Activated CD4-positive, alpha-beta T cell treated with anti-CD3 and anti-CD28 coated beads for 36 hours (primary cell): ENCODE measurements around the gene SERPINC1. TPM values are rescaled to one million over a fixed set of nuclear protein-coding genes. Genes with fewer than 3 reads are reported as not detected.
"Not testable (repeated sequence)": the region's sequence is repeated elsewhere in the genome, so short reads cannot be mapped to it uniquely, and the experiment has no call there.

Experiments used
- ATAC-seq: fragments of 200-7000 bp; cut with Tn5 transposase; one replicate; pipeline ENCODE4 v1.10.0; 2021; ENCODE audit warnings: mild to moderate bottlenecking, moderate library complexity
- CTCF ChIA-PET: fragments of 350-600 bp; sonication (Branson Sonifier 250); formaldehyde crosslinking; loops from one replicate; lab custom pipeline; 2021; ENCODE audit warnings: antibody characterized with exemption; lab: Charles Lee
- POLR2A ChIA-PET: fragments of 350-600 bp; sonication (Branson Sonifier 250); formaldehyde crosslinking; loops from one replicate; lab custom pipeline; 2021; ENCODE audit warnings: antibody characterized with exemption, inconsistent platforms; lab: Charles Lee
- DNase-seq: peaks from one replicate; pipeline ENCODE4 v3.0.0-alpha.2; 2020
- H3K27ac Mint-ChIP-seq: one replicate; pipeline ENCODE4 v1.8.0; 2021; ENCODE audit warnings: mixed read lengths
- H3K27me3 Mint-ChIP-seq: one replicate; pipeline ENCODE4 v1.8.0; 2021; ENCODE audit warnings: mixed read lengths
- H3K36me3 Mint-ChIP-seq: one replicate; pipeline ENCODE4 v1.8.0; 2021; ENCODE audit warnings: low read depth, mixed read lengths
- H3K4me1 Mint-ChIP-seq: one replicate; pipeline ENCODE4 v1.8.0; 2021; ENCODE audit warnings: mixed read lengths
- H3K4me3 Mint-ChIP-seq: one replicate; pipeline ENCODE4 v1.8.0; 2021; ENCODE audit warnings: mild to moderate bottlenecking, moderate library complexity, mixed read lengths
- H3K9me3 Mint-ChIP-seq: one replicate; pipeline ENCODE4 v1.8.0; 2021; ENCODE audit warnings: low read depth, mixed read lengths
- intact Hi-C, 2 experiments: fragments of 100-400 bp; cut with DNase I in 1 of 2; cut with micrococcal nuclease in 1 of 2; formaldehyde crosslinking; loops; one replicate each; pipeline versions ENCODE4 v1.14.2 to v1.15.1; 2022 to 2024; cut with DNase I, micrococcal nuclease
- total RNA-seq, 2 experiments: library from RNA; stranded (reverse); gene quantifications; one replicate each; pipeline ENCODE4 v1.2.3, GENCODE V29; 2021

SERPINC1 gene
- total RNA-seq: under 1 TPM in 1 of 2 experiments, not detected in 1; 0.25 TPM

DNA sequence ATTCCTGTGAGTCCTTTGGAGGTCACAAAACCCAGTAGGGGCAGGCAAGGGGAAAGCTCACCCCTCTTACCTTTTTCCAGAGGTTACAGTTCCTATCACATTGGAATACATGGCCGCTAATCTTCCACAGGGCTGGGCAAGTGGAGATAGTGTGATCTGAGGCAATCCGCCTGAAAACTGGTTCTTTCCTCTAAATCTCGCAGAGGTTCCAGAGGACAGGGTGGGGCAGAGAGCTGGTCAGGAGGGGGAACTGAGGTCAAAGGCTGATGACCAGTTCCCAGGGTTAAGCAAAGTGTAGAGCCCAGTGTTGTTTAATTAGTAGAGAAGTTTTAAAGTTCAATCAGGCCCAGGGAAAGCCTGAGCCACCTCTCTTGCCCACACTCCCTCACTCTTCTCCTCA is at the start of gene SERPINC1:
Gene SERPINC1, minus strand, starts transcription at position 179 of the 400 bp plus-strand sequence. Its CDS starts 68 bp downstream, at position 111.
- DNase-seq (no peak), ATAC-seq (no peak)
- Mint-ChIP-seq H3K4me1 (no peaks in the 10 kb centered on the region), H3K9me3 (no peaks in the 10 kb centered on the region), H3K27me3 (no peaks in the 10 kb centered on the region), H3K36me3 (no peaks in the 10 kb centered on the region), H3K27ac (no peak within 1 kb of the TSS), H3K4me3 (no peak within 1 kb of the TSS)
- CTCF ChIA-PET: interaction anchor here (0.5 kb wide), 1 partner anchor 21 kb away, joined by 3 read pairs; no protein-coding TSS in a partner anchor
- intact Hi-C loops: no loop called here
- POLR2A ChIA-PET: no interaction called here

DNA sequence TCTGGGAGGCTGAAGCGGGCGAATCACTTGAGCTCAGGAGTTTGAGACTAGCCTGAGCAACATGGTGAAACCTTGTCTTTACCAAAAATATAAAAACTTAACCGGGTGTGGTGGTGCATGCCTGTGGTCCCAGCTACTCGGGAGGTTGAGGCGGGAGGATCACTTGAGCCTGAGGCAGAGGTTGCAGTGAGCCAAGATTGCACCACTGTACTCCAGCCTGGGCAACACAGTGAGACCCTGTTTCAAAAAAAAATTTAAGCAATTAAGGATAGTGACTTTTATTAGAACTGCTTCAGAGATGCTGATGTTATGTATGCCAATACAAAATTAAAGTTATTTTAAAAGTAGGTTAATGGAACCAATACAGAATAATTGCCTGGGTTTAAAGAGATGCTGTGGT is 48.8 kb upstream of the SERPINC1 start:
- CTCF ChIA-PET: interaction anchor here (0.7 to 0.9 kb wide), 2 partner anchors 39 to 132 kb away, joined by 3 to 5 read pairs; no protein-coding TSS in a partner anchor
- H3K4me1 Mint-ChIP-seq, DNase-seq, H3K27me3 Mint-ChIP-seq, H3K4me3 Mint-ChIP-seq, intact Hi-C loops, ATAC-seq, H3K27ac Mint-ChIP-seq, H3K9me3 Mint-ChIP-seq: not testable (repeated sequence)
- POLR2A ChIA-PET: interaction anchor here (0.6 kb wide), 1 partner anchor 249 kb away, joined by 3 read pairs; no protein-coding TSS in a partner anchor
- H3K36me3 Mint-ChIP-seq: peaks cover 27% of the 10 kb centered on the region

DNA sequence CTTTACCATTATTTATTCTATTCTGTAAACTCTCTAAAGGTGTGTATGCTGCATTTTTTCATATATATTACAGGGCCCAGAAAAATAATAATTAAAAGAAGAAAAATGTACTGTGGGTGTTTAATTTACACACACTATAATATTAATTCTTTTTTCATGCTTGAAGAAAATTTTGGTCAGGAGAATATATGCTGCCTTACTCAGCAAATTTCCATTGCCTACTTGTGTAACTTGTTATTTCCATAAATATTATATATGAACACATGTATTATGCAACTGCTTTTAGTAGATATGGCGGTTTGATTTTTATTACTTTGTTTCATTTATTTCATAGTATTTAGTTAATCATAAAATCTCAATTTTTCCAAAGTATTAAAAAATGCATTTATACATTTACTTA is 46.4 kb upstream of the SERPINC1 start:
- Mint-ChIP-seq H3K27ac (no peak overlapping the region), H3K9me3 (no peaks in the 10 kb centered on the region), H3K36me3 (peaks cover 29% of the 10 kb centered on the region), H3K27me3 (no peaks in the 10 kb centered on the region), H3K4me3 (no peak overlapping the region), H3K4me1 (no peaks in the 10 kb centered on the region)
- CTCF ChIA-PET: interaction anchor here (0.6 to 2.0 kb wide), 2 partner anchors 9 to 50 kb away, joined by 4 read pairs; no protein-coding TSS in a partner anchor
- intact Hi-C loops: no loop called here
- POLR2A ChIA-PET: no interaction called here
- DNase-seq (no peak), ATAC-seq (no peak)

DNA sequence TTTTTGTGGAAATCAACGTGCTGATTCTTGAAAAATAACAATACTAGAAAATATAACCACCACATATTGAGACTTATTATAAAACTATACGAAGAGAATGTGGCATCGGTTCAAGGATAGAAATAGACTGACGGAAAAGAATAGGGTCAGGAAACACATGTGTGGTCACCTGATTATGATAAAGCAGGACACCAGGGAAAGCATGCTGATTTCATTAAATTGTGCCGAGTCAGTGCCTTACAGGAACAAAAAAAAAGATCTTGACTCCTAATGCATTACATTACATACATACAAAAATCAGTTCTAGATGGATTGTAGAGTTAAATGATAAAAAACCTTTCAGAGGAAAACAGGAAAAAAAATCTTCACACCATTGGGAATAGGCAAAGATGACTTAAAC is 43.5 kb upstream of the SERPINC1 start:
- no peak overlapping the region for H3K27ac Mint-ChIP-seq
- peaks cover 27% of the 10 kb centered on the region for H3K36me3 Mint-ChIP-seq
- no peak for DNase-seq

DNA sequence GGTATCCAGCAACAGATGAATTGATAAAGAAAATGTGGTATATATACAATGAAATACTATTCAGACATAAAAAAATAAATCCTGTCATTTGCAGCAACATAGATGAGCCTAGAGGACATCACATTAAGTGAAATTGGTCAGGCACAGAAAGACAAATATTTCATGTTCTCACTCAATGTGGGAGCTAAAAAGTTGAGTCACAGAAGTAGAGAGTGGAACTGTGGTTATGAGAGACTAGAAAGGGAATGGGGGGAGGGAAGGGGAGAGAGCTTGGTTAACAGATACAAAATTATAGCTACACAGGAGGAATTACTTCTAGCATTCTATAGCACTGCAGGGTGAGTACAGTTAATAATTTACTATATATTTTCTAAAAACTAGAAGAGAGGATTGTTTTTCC is 37.1 kb upstream of the SERPINC1 start:
- Mint-ChIP-seq H3K27me3 (no peaks in the 10 kb centered on the region), H3K9me3 (no peaks in the 10 kb centered on the region), H3K27ac (no peak overlapping the region), H3K4me1 (peaks cover 18% of the 10 kb centered on the region), H3K36me3 (peaks cover 22% of the 10 kb centered on the region), H3K4me3 (no peak overlapping the region)
- DNase-seq (no peak), ATAC-seq (peak; percentile 83)
- intact Hi-C loops: no loop called here
- ChIA-PET CTCF (interaction anchor here (0.6 kb wide), 1 partner anchor 552 kb away, joined by 3 read pairs; no protein-coding TSS in a partner anchor), POLR2A (no interaction called here)

More for the DNA sequence above, 43.5 kb upstream of the SERPINC1 start:
- no peak for ATAC-seq
- ChIA-PET POLR2A (no interaction called here), CTCF (interaction anchor here (0.6 to 0.8 kb wide), 2 partner anchors 9 to 154 kb away, joined by 3 read pairs; no protein-coding TSS in a partner anchor)
- Mint-ChIP-seq H3K4me3 (no peak overlapping the region), H3K27me3 (no peaks in the 10 kb centered on the region), H3K9me3 (no peaks in the 10 kb centered on the region), H3K4me1 (no peaks in the 10 kb centered on the region)
- intact Hi-C loops: no loop called here

DNA sequence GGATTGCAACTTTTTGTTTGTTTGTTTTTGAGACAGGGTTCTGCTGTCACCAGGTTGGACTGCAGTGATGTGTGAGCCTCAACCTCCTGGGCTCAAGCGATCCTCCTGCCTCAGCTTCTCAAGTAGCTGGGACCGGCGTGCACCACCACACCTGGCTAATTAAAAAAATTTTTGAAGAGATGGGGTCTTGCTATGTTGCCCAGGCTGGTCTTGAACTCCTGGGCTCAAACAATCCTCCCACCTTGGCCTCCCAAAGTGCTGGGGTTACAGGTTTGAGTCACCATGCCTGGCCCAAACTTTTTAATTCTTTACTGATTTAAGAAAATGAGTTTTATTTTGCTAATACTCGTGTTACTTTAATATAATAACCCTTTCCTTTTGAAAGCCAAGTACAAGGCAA is 31.5 kb upstream of the SERPINC1 start:
- Mint-ChIP-seq H3K27me3 (no peaks in the 10 kb centered on the region), H3K4me1 (peaks cover 13% of the 10 kb centered on the region), H3K9me3 (no peaks in the 10 kb centered on the region), H3K4me3 (no peak overlapping the region), H3K36me3 (peaks cover 30% of the 10 kb centered on the region), H3K27ac (no peak overlapping the region)
- ChIA-PET CTCF (no interaction called here), POLR2A (no interaction called here)
- ATAC-seq (no peak), DNase-seq (no peak)
- intact Hi-C loops: no loop called here

DNA sequence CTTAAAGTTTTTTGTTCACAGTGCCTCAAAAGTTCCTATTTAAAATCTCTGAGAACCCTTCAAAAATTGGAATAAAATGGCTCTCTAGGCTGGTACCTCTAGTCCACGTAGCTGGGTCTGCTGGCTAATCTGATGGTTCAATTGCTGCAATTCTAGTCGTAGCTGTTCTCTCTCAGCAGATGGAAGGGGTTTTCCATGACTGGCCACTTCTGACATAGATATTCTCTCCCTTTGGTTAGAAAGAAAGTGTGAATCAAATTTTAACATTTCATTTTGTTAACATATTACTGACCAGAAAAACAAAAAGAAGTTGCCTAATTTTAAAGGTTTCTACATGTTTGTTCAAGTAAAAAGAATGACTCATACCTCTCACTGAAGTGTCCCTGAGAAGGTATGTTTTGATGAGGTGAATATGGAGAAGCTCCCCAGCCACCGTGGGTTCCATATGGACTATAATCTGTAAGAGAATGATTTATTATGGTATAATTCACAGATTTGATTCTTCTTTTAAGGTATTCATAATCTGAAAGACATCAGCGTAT is 29.3 kb upstream of the SERPINC1 start:
- Mint-ChIP-seq H3K36me3 (peaks cover 32% of the 10 kb centered on the region), H3K9me3 (no peaks in the 10 kb centered on the region), H3K27me3 (no peaks in the 10 kb centered on the region), H3K27ac (no peak overlapping the region), H3K4me3 (no peak overlapping the region), H3K4me1 (no peaks in the 10 kb centered on the region)
- intact Hi-C loops: no loop called here
- ChIA-PET CTCF (interaction anchor here (0.7 kb wide), 1 partner anchor 65 kb away, joined by 3 read pairs; no protein-coding TSS in a partner anchor), POLR2A (interaction anchor here (0.6 kb wide), 1 partner anchor 123 kb away, joined by 4 read pairs; no protein-coding TSS in a partner anchor)
- DNase-seq: no peak
- ATAC-seq: no peak

DNA sequence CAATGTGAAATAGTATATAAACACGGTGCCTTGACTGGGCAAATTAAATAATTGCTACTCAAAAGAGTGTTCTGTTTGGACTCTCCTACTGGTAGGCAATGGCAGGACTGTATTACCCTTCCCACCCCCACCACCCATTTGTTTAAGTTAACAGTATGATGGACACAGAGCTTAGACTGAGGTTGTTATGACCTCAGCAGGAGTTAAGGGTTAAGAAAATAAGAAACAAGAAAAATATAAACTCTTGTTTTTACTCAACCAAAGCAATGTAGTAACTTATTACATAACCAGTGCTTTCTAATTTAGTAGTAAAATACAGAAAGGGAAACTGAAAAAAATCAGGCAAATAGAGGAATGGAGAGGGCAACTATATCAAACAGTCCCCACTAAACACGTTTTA is 19.9 kb upstream of the SERPINC1 start:
- ChIA-PET CTCF (interaction anchor here (0.7 kb wide), 1 partner anchor 546 kb away, joined by 3 read pairs; no protein-coding TSS in a partner anchor), POLR2A (no interaction called here)
- peaks cover 6% of the 10 kb centered on the region for H3K4me1 Mint-ChIP-seq
- intact Hi-C loops: no loop called here
- H3K36me3 Mint-ChIP-seq: peaks cover 21% of the 10 kb centered on the region
- no peak for ATAC-seq
- no peak overlapping the region for H3K27ac Mint-ChIP-seq
- no peak for DNase-seq
- no peak overlapping the region for H3K4me3 Mint-ChIP-seq
- H3K27me3 Mint-ChIP-seq: no peaks in the 10 kb centered on the region
- no peaks in the 10 kb centered on the region for H3K9me3 Mint-ChIP-seq

DNA sequence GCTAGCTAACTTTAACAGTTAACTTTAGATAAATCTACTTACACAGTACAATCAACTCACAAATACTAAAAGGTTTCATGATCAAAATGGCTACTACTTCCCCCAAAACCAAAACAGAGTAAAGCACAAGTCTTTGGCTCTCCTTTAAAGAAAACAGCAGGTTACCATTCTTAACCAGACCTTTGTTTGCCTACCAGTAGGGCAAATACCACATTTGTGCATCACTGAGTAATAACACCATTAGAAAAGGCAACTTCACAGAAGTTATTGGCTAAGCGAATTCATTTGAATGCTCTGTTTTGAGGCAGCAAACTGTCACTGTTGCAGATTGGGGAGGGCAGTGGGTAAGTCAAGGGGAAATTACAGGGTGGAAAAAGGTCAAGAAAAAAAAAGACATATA is 17.3 kb upstream of the SERPINC1 start:
- peak; percentile 19 for ATAC-seq
- intact Hi-C loops: no loop called here
- ChIA-PET CTCF (no interaction called here), POLR2A (no interaction called here)
- H3K36me3 Mint-ChIP-seq: peaks cover 14% of the 10 kb centered on the region
- no peak for DNase-seq
- H3K4me3 Mint-ChIP-seq: no peak overlapping the region
- H3K4me1 Mint-ChIP-seq: peaks cover 6% of the 10 kb centered on the region
- peak overlapping the region; percentile 22 for H3K27ac Mint-ChIP-seq
- H3K27me3 Mint-ChIP-seq: no peaks in the 10 kb centered on the region
- H3K9me3 Mint-ChIP-seq: no peaks in the 10 kb centered on the region

DNA sequence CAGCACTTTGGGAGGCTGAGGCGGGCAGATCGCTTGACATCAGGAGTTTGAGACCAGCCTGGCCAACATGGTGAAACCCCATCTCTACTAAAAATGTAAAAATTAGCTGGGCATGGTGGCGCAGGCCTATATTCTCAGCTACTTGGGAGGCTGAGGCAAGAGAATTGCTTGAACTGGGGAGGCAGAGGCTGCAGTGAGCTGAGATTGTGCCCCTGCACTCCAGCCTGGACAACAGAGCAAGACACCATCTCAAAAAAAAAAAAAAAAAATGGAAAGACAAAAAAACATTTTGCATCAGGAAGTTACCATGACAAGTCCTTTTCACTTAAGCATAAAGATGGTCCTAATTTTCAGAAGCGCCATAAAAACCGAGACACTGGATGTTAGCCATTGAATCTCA is 13.4 kb upstream of the SERPINC1 start:
- DNase-seq, ATAC-seq, H3K4me3 Mint-ChIP-seq, POLR2A ChIA-PET, H3K9me3 Mint-ChIP-seq, H3K27me3 Mint-ChIP-seq, intact Hi-C loops, H3K27ac Mint-ChIP-seq, H3K4me1 Mint-ChIP-seq, H3K36me3 Mint-ChIP-seq: not testable (repeated sequence)
- CTCF ChIA-PET: interaction anchor here (0.5 to 1.1 kb wide), 2 partner anchors 15 to 297 kb away, joined by 4 read pairs; no protein-coding TSS in a partner anchor

DNA sequence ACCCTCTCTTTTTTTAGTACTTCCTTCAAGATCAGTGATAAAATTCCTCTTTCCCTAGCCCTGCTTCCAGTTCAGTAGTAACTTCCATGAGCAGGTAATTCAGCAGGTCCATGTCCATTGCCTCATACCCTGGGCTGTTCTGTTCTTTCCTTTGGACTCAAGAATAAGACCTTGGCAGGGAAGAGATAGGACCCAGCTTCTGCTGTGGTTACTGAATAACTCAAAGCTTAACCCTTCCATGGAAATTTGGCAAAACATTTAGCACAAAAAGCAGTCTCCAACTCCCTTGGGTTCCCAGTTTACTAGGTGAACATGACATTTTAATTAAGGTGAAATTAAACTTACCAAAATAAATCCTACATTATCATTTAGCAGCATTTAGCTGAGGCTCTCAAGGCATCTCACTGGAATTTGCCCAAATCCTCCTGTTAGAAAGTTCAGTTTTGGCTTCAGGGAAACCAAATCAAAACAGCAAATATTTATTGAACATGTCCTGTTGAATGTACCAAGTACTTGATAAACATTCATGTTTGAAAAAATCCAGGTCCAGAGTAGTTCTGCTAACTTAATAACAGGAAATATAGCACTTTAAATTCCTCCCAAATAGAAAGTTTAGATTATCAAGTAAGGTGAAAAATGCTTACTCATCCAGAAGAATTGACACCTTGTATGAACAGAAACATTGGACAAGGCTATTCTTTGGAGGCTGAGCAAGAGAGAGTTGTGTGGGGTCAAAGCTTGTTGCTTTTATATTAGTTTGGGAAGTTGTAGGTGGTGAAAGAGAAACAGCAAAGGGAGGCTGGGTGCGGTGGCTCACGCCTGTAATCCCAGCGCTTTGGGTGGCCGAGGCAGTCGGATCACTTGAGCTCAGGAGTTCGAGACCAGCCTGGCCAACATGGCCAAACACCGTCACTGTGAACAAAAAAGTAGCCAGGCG is 8.4 kb upstream of the SERPINC1 start:
- POLR2A ChIA-PET: no interaction called here

More for the DNA sequence above, 8.4 kb upstream of the SERPINC1 start:
- H3K4me1 Mint-ChIP-seq: no peaks in the 10 kb centered on the region
- CTCF ChIA-PET: interaction anchor here (0.7 kb wide), 1 partner anchor 10 kb away, joined by 3 read pairs; no protein-coding TSS in a partner anchor
- intact Hi-C loops: no loop called here
- no peak for ATAC-seq
- H3K9me3 Mint-ChIP-seq: no peaks in the 10 kb centered on the region
- DNase-seq: no peak
- H3K27me3 Mint-ChIP-seq: no peaks in the 10 kb centered on the region
- H3K36me3 Mint-ChIP-seq: no peaks in the 10 kb centered on the region
- peak overlapping the region; percentile 8 for H3K27ac Mint-ChIP-seq
- H3K4me3 Mint-ChIP-seq: no peak overlapping the region
